SK-N-SH (cell line): Measurements from ENCODE around the gene CIBAR2. TPM values are rescaled to one million over a fixed set of nuclear protein-coding genes. Genes with fewer than 3 reads are reported as not detected.

Source experiments
- CTCF ChIA-PET: fragments of 300-600, 350-600 bp; formaldehyde crosslinking; extraction: SDS; loops from one replicate; lab custom pipeline; 2021; lab: Yijun Ruan, JAX
- POLR2A ChIA-PET: fragments of 350-600 bp; sonication (Branson Sonifier 250); formaldehyde crosslinking; extraction: SDS; loops from one replicate; lab custom pipeline; 2020; ENCODE audit warnings: antibody characterized with exemption, inconsistent platforms; lab: Yijun Ruan, JAX
- DNase-seq: peaks from one replicate; pipeline ENCODE4 v3.0.0; 2012
- H2AFZ ChIP-seq: fragments of 200-600 bp; sonication (generic); 2 replicates; pipeline ENCODE4 v1.8.1; 2016; ENCODE audit warnings: antibody characterized with exemption, mild to moderate bottlenecking, low read depth
- H3F3A ChIP-seq: fragments of 200-600 bp; sonication (generic); replicated peaks from 2 replicates; pipeline ENCODE3; 2016; ENCODE audit warnings: antibody characterized with exemption, mild to moderate bottlenecking; ENCODE audit not compliant: insufficient read depth
- H3K27ac ChIP-seq, 2 experiments: fragments of 200-500 bp in 1 of 2; fragments of 200-600 bp in 1 of 2; sonication (Bioruptor generic) in 1 of 2; sonication (generic), shearing (Covaris generic) in 1 of 2; 2 replicates each; pipeline versions ENCODE4 v1.5.1 to v1.6.1; 2014 to 2016; ENCODE audit warnings: low read depth in 2 of 2, inconsistent platforms in 1 of 2, low read length in 1 of 2, mild to moderate bottlenecking in 1 of 2, mixed read lengths in 1 of 2
- H3K27me3 ChIP-seq: fragments of 200-600 bp; sonication (generic), shearing (Covaris generic); 2 replicates; pipeline ENCODE4 v1.6.1; 2016; ENCODE audit warnings: mixed run types; ENCODE audit not compliant: insufficient read depth
- H3K36me3 ChIP-seq, 2 experiments: fragments of 200-500 bp in 1 of 2; fragments of 200-600 bp in 1 of 2; sonication (Bioruptor generic) in 1 of 2; sonication (generic) in 1 of 2; replicated peaks in 1 of 2; 2 replicates each; pipeline versions ENCODE3 to v1.5.1; 2014 to 2016; ENCODE audit warnings: low read length in 1 of 2, mild to moderate bottlenecking in 1 of 2; ENCODE audit not compliant: insufficient read depth in 2 of 2, control insufficient read depth in 1 of 2
- H3K4me1 ChIP-seq, 2 experiments: fragments of 200-500 bp in 1 of 2; fragments of 200-600 bp in 1 of 2; sonication (Bioruptor generic) in 1 of 2; sonication (generic), shearing (Covaris generic) in 1 of 2; 2 replicates each; pipeline versions ENCODE4 v1.5.1 to v1.6.1; 2014 to 2016; ENCODE audit warnings: low read depth in 1 of 2, low read length in 1 of 2, mixed run types in 1 of 2; ENCODE audit not compliant: insufficient read depth in 2 of 2, control insufficient read depth in 1 of 2
- H3K4me2 ChIP-seq: fragments of 200-600 bp; sonication (generic), shearing (Covaris generic); 2 replicates; pipeline ENCODE4 v1.6.1; 2017; ENCODE audit warnings: mixed run types
- H3K4me3 ChIP-seq, 2 experiments: fragments of 200-500 bp in 1 of 2; fragments of 200-600 bp in 1 of 2; sonication (Bioruptor generic) in 1 of 2; sonication (generic), shearing (Covaris generic) in 1 of 2; 2 replicates each; pipeline versions ENCODE4 v1.5.1 to v1.8.1; 2014 to 2016; ENCODE audit warnings: low read depth in 2 of 2, inconsistent platforms in 1 of 2, low read length in 1 of 2, mild to moderate bottlenecking in 1 of 2, mixed read lengths in 1 of 2, moderate library complexity in 1 of 2
- H3K79me2 ChIP-seq: fragments of 200-600 bp; sonication (generic); 2 replicates; pipeline ENCODE4 v1.8.1; 2017; ENCODE audit warnings: mild to moderate bottlenecking; ENCODE audit not compliant: insufficient read depth
- H3K9ac ChIP-seq: fragments of 200-600 bp; sonication (generic); 2 replicates; pipeline ENCODE4 v1.6.1; 2017; ENCODE audit warnings: mixed run types
- H3K9me2 ChIP-seq: fragments of 200-600 bp; sonication (generic); 2 replicates; pipeline ENCODE4 v1.6.1; 2017; ENCODE audit warnings: mixed run types
- H3K9me3 ChIP-seq: fragments of 200-600 bp; sonication (generic); 2 replicates; pipeline ENCODE4 v1.6.1; 2017; ENCODE audit warnings: mixed run types, mild to moderate bottlenecking, moderate library complexity
- H4K20me1 ChIP-seq: fragments of 200-600 bp; sonication (generic); 2 replicates; pipeline ENCODE4 v1.6.1; 2017; ENCODE audit warnings: mild to moderate bottlenecking, mixed run types; ENCODE audit not compliant: insufficient read depth
- CHD2 ChIP-seq: fragments of 150-350 bp; IDR thresholded peaks from 2 replicates; pipeline ENCODE4 v1.6.1; 2018; ENCODE audit warnings: low read length; ENCODE audit not compliant: partially characterized antibody
- EZH2phosphoT487 ChIP-seq: fragments of 200-600 bp; sonication (generic); IDR thresholded peaks from 2 replicates; pipeline ENCODE4 v1.6.1; 2017; ENCODE audit warnings: low read depth, mixed run types, mild to moderate bottlenecking, antibody characterized with exemption, moderate library complexity, borderline replicate concordance
- GABPA ChIP-seq: IDR thresholded peaks from 2 replicates; pipeline ENCODE4 v1.4.0; 2012; ENCODE audit warnings: low read depth, mild to moderate bottlenecking
- MEF2A ChIP-seq: IDR thresholded peaks from 2 replicates; pipeline ENCODE4 v1.4.0; 2012; ENCODE audit warnings: low read depth, borderline replicate concordance
- MXI1 ChIP-seq: IDR thresholded peaks from 2 replicates; pipeline ENCODE4 v1.6.1; 2012; ENCODE audit warnings: mild to moderate bottlenecking, low read depth, low read length, improper control_type of control experiment
- POLR2AphosphoS5 ChIP-seq: IDR thresholded peaks from 2 replicates; pipeline ENCODE4 v1.6.1; 2012; ENCODE audit warnings: low read depth, low read length
- RAD21 ChIP-seq: IDR thresholded peaks from 2 replicates; pipeline ENCODE4 v1.6.1; 2012; ENCODE audit warnings: mild to moderate bottlenecking, low read length
- RFX5 ChIP-seq: IDR thresholded peaks from 2 replicates; pipeline ENCODE4 v1.6.1; 2012; ENCODE audit warnings: mild to moderate bottlenecking, improper control_type of control experiment, low read length
- SIN3A ChIP-seq: IDR thresholded peaks from 2 replicates; pipeline ENCODE4 v1.6.1; 2012; ENCODE audit warnings: low read depth, mild to moderate bottlenecking, low read length, moderate library complexity, borderline replicate concordance
- SMC3 ChIP-seq: IDR thresholded peaks from 2 replicates; pipeline ENCODE4 v1.6.1; 2012; ENCODE audit warnings: low read depth, low read length, improper control_type of control experiment
- TEAD4 ChIP-seq: IDR thresholded peaks from 2 replicates; pipeline ENCODE4 v1.4.0; 2012; ENCODE audit warnings: mild to moderate bottlenecking, borderline replicate concordance; ENCODE audit not compliant: insufficient read depth
- WGBS: methylation state at CpG from one replicate; pipeline ENCODE4 v1.1.6; 2017; ENCODE audit warnings: low lambda C conversion rate; 5-methylcytosine and 5-hydroxymethylcytosine counted together
- polyA plus RNA-seq, 3 experiments: library from polyadenylated mRNA; depleted of rRNA; stranded (reverse); fragments of >200 nt; gene quantifications; 2 replicates each; pipeline ENCODE4 v1.2.3, GENCODE V29; 2012
- TF ChIP-seq, protein P1 (sequence below): IDR thresholded peaks from 2 replicates; pipeline ENCODE4 v1.4.0; 2012; ENCODE audit warnings: low read depth
- TF ChIP-seq, protein P2 (sequence below): IDR thresholded peaks from 2 replicates; pipeline ENCODE4 v1.4.0; 2012; ENCODE audit warnings: low read depth, borderline replicate concordance
- TF ChIP-seq, protein P3 (sequence below): IDR thresholded peaks from 2 replicates; pipeline ENCODE4 v1.4.0; 2012; ENCODE audit warnings: low read depth, borderline replicate concordance
- TF ChIP-seq, protein P4 (sequence below): IDR thresholded peaks from 2 replicates; pipeline ENCODE4; 2012
- TF ChIP-seq, protein P5 (sequence below): fragments of 150-350 bp; IDR thresholded peaks from 2 replicates; pipeline ENCODE4 v1.6.1; 2017; ENCODE audit warnings: antibody characterized with exemption, low read length, low read depth, borderline replicate concordance
- TF ChIP-seq, protein P6 (sequence below): IDR thresholded peaks from 2 replicates; pipeline ENCODE4 v1.6.1; 2012; ENCODE audit warnings: mild to moderate bottlenecking, low read depth, low read length, moderate library complexity

Gene CIBAR2
- polyA plus RNA-seq, 1 of the 3 experiments (the other 2 are of a cell fraction) = 0.15 TPM

DNA sequence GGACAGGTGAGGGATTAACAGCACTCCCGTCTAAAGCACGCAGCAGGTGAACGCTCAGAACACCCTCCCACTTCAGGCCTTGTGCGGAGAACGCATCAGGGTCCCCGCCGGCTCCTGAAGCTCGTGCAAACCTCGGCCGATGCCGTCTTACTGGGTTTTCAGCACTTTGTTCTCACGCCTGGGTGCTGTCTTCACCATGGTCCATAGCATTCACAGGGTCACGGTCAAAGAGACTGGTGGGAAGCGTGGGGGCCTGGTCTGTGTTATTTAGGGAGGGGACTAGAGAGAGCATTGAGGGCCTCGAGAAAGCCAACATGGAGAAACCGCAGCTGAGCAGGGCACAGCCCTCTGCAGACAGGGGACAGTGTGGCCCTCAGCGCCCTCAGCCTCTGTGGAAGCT lies 26.6 kb downstream of the CIBAR2 start:
- Histone ChIP-seq H3K4me3 (no peak overlapping the region), H3F3A (no peaks in the 10 kb centered on the region), H4K20me1 (no peaks in the 10 kb centered on the region), H3K27me3 (no peaks in the 10 kb centered on the region), H3K79me2 (no peaks in the 10 kb centered on the region), H2AFZ (no peak overlapping the region), H3K36me3 (no peaks in the 10 kb centered on the region), H3K4me2 (no peak overlapping the region), H3K9ac (no peak overlapping the region), H3K27ac (no peak overlapping the region), H3K9me3 (no peaks in the 10 kb centered on the region), H3K9me2 (no peaks in the 10 kb centered on the region), H3K4me1 (peaks cover 0 to 14% of the 10 kb centered on the region in 2 experiments; a peak in 1 of 4 replicates)
- ChIA-PET CTCF (interaction anchor here (0.9 to 2.2 kb wide), 5 partner anchors 13 to 89 kb away, joined by 3 to 9 read pairs (median 5); no protein-coding TSS in a partner anchor), POLR2A (no interaction called here)
- no peak for DNase-seq
- no peak for TF ChIP-seq MXI1
- WGBS = 93% methylated on average over 17 of the region's 17 CpGs

DNA sequence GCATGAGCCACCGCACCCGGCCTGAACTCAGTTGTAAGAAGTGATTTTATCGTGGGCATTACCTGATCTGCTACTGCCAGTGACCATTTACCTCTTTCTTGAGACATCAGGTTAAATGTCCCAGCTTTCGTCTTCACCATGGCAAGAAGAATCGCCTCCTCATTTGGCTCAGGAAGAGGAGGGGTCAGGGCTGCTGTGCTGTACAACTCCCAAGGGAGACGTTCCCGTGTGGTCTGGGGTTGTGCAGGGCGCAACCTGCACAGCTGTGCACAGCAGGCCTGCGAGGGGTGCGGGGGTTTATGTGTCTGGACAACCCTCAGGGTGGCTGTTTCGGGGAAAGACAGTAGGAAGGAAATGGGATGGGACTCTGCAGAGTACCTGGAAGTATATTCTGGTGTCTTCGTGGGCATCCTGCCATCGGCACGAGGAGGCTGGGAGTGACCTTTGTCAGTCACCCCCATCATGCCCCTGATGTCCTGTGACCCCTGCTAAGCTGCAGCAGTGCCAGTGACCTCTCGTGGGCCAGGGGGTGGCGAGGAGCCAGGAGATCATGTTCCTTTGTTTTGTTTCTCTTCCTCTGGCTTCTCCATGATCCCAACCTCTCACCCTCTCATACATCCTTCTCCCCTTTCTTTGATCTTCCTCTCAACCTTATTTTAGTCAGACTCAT lies 27.3 kb downstream of the CIBAR2 start:
- no peak overlapping the region for H3K4me3 ChIP-seq
- no peaks in the 10 kb centered on the region for H3K9me3 ChIP-seq
- no peak overlapping the region for H3K9ac ChIP-seq
- POLR2A ChIA-PET = no interaction called here
- no peaks in the 10 kb centered on the region for H3K27me3 ChIP-seq
- TF ChIP-seq, protein P1, sequence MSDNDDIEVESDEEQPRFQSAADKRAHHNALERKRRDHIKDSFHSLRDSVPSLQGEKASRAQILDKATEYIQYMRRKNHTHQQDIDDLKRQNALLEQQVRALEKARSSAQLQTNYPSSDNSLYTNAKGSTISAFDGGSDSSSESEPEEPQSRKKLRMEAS = no peak
- TF ChIP-seq, protein P2, sequence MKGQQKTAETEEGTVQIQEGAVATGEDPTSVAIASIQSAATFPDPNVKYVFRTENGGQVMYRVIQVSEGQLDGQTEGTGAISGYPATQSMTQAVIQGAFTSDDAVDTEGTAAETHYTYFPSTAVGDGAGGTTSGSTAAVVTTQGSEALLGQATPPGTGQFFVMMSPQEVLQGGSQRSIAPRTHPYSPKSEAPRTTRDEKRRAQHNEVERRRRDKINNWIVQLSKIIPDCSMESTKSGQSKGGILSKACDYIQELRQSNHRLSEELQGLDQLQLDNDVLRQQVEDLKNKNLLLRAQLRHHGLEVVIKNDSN = no peak
- TF ChIP-seq, protein P3, sequence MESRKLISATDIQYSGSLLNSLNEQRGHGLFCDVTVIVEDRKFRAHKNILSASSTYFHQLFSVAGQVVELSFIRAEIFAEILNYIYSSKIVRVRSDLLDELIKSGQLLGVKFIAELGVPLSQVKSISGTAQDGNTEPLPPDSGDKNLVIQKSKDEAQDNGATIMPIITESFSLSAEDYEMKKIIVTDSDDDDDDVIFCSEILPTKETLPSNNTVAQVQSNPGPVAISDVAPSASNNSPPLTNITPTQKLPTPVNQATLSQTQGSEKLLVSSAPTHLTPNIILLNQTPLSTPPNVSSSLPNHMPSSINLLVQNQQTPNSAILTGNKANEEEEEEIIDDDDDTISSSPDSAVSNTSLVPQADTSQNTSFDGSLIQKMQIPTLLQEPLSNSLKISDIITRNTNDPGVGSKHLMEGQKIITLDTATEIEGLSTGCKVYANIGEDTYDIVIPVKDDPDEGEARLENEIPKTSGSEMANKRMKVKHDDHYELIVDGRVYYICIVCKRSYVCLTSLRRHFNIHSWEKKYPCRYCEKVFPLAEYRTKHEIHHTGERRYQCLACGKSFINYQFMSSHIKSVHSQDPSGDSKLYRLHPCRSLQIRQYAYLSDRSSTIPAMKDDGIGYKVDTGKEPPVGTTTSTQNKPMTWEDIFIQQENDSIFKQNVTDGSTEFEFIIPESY = no peak
- TF ChIP-seq, protein P4, sequence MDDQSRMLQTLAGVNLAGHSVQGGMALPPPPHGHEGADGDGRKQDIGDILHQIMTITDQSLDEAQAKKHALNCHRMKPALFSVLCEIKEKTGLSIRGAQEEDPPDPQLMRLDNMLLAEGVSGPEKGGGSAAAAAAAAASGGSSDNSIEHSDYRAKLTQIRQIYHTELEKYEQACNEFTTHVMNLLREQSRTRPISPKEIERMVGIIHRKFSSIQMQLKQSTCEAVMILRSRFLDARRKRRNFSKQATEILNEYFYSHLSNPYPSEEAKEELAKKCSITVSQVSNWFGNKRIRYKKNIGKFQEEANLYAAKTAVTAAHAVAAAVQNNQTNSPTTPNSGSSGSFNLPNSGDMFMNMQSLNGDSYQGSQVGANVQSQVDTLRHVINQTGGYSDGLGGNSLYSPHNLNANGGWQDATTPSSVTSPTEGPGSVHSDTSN = no peak
- no peak for TF ChIP-seq EZH2phosphoT487
- no peak for TF ChIP-seq POLR2AphosphoS5
- TF ChIP-seq MEF2A = no peak
- TF ChIP-seq CHD2 = no peak
- no peak for TF ChIP-seq SMC3
- TF ChIP-seq GABPA = no peak
- TF ChIP-seq RAD21 = no peak
- TF ChIP-seq TEAD4 = no peak
- TF ChIP-seq RFX5 = no peak
- TF ChIP-seq, protein P5, sequence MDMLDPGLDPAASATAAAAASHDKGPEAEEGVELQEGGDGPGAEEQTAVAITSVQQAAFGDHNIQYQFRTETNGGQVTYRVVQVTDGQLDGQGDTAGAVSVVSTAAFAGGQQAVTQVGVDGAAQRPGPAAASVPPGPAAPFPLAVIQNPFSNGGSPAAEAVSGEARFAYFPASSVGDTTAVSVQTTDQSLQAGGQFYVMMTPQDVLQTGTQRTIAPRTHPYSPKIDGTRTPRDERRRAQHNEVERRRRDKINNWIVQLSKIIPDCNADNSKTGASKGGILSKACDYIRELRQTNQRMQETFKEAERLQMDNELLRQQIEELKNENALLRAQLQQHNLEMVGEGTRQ = no peak
- no peak for TF ChIP-seq SIN3A
- TF ChIP-seq, protein P6, sequence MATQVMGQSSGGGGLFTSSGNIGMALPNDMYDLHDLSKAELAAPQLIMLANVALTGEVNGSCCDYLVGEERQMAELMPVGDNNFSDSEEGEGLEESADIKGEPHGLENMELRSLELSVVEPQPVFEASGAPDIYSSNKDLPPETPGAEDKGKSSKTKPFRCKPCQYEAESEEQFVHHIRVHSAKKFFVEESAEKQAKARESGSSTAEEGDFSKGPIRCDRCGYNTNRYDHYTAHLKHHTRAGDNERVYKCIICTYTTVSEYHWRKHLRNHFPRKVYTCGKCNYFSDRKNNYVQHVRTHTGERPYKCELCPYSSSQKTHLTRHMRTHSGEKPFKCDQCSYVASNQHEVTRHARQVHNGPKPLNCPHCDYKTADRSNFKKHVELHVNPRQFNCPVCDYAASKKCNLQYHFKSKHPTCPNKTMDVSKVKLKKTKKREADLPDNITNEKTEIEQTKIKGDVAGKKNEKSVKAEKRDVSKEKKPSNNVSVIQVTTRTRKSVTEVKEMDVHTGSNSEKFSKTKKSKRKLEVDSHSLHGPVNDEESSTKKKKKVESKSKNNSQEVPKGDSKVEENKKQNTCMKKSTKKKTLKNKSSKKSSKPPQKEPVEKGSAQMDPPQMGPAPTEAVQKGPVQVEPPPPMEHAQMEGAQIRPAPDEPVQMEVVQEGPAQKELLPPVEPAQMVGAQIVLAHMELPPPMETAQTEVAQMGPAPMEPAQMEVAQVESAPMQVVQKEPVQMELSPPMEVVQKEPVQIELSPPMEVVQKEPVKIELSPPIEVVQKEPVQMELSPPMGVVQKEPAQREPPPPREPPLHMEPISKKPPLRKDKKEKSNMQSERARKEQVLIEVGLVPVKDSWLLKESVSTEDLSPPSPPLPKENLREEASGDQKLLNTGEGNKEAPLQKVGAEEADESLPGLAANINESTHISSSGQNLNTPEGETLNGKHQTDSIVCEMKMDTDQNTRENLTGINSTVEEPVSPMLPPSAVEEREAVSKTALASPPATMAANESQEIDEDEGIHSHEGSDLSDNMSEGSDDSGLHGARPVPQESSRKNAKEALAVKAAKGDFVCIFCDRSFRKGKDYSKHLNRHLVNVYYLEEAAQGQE = no peak
- TF ChIP-seq, all 33 proteins: peak for 0
- H3K27ac ChIP-seq = no peak overlapping the region
- H3K9me2 ChIP-seq = no peaks in the 10 kb centered on the region
- H2AFZ ChIP-seq = no peak overlapping the region
- WGBS = 89% methylated on average over 10 of the region's 16 CpGs
- CTCF ChIA-PET = interaction anchor here (1.2 to 1.6 kb wide), 2 partner anchors 38 to 90 kb away, joined by 3 to 5 read pairs; no protein-coding TSS in a partner anchor
- H3K4me2 ChIP-seq = no peak overlapping the region
- H3K4me1 ChIP-seq = peaks cover 0 to 12% of the 10 kb centered on the region in 2 experiments; a peak in 1 of 4 replicates
- H3F3A ChIP-seq = no peaks in the 10 kb centered on the region
- DNase-seq = no peak
- no peaks in the 10 kb centered on the region for H3K79me2 ChIP-seq
- H4K20me1 ChIP-seq = no peaks in the 10 kb centered on the region
- H3K36me3 ChIP-seq = no peaks in the 10 kb centered on the region
